Measurements from ENCODE around the gene PGBD5. TPM values are rescaled to one million over a fixed set of nuclear protein-coding genes. Genes with fewer than 3 reads are reported as not detected.

Gene PGBD5
- polyA plus RNA-seq, 12 donors = 6.5 to 35.3 (median 16.5) TPM; not detected in 1

DNA sequence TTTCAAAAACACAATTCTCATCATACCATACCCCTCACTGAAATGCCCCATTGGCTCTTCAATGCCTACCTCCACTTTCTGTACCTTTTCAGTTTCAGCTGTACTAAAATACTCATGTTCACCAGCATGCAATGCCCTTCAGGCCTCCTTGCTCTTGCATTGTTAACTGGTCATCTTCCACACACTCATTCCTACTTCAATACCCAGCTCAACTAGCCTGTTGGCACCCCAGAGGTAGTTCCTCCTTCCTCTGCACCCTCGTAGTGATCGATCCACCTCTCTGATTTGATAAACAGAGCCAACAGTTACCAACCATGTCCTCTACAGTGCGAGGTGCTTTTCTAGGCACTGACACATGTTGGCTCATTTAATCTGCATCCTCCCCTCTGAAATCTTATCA is 46.7 kb downstream of the PGBD5 start:
- no peak for DNase-seq

DNA sequence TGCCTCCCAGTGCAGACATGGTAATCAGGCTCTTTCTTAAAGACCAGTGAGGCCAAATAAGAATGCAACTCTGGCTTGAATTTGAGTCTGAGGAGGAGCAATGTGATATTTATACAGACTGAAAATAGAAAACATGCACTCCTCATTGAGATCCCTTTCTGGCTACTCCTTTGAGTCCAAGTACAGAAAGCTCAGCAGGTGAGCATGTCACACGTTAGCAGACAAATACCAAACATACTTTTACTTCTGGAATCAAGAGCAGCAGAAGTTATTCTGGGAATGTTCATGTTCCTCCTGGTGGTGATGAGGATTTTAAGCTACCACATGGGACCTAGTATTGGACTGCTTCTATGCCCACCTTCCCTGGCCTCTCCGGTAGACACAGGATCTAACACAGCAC is 48.3 kb downstream of the PGBD5 start:
- DNase-seq = no peak

DNA sequence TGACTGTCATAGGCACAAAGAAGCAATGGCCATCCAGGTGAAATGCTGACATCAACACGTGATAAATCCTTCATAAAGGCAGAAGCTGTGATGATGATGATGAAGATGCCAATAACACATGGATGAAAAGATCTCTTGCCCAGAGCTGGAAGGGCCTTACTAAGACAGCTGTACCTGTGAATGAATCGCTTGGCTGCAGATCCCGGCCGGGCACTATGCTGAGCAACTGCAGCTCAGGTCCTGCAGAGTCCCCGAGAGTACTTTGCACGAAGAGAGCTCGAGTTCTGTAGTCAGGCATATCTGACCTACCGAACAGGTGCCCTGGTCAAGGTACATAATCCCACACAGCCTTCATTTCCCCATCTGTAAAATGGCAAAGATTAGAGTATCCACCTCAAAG is 48.8 kb downstream of the PGBD5 start:
- no peak for DNase-seq

DNA sequence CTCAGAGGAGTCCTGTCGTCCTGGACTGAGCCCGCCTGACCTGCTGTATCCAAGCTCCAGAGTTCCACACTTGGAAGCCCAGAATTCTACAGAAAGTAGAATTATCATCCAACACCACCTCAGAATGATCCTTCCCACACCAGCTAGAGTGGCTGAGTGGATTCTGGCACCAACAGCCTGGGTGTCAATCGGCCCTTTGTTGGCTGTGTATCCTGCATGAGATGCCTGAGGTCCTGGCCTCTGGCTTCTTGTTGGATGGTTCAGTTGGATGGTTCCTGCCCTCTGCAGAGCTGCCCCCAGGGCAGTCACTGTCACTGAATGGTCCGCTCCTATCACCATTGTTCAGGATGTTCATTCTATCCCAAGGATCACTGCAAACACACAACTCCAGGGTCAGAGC is 49.8 kb downstream of the PGBD5 start:
- DNase-seq = no peak

DNA sequence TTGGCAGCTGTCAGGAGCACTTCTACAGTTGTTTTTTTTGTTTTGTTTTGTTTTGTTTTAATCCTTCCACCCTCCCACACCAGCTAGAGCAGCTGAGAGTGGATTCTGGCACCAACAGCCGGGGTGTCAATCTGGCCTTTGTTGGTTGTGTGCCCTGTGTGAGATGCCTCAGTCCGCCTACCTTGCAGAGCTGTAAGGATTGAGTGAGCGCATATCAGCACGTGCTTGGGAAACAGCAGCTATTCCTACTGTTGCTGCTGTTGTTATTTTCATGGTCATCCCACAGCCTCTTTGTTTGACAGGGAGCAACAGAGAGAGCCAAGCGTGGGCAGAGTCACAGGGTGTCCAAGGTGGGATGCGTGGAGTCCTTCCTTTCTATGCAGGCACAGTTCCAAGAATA is 50.4 kb downstream of the PGBD5 start:
- peak; percentile 26 for DNase-seq

DNA sequence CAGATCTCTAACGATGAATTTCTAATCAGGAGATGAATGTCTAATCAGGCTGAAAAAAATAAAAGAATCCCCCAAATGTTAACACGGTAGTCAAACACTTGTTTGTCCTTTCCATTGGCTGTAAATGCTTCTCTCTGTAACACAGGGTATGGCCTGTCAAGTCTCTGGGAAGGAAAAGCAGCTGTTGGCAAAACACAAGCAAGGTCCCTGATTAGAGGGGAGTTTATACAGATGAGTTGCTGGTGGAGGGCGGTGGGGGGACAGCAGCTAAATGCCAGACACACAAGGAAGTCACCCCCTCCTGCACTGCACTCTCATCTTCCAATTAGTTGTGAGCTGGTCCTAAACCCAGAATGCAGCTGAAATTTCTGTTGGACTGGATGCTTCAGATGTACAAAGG is 51.0 kb downstream of the PGBD5 start:
- no peak for DNase-seq

DNA sequence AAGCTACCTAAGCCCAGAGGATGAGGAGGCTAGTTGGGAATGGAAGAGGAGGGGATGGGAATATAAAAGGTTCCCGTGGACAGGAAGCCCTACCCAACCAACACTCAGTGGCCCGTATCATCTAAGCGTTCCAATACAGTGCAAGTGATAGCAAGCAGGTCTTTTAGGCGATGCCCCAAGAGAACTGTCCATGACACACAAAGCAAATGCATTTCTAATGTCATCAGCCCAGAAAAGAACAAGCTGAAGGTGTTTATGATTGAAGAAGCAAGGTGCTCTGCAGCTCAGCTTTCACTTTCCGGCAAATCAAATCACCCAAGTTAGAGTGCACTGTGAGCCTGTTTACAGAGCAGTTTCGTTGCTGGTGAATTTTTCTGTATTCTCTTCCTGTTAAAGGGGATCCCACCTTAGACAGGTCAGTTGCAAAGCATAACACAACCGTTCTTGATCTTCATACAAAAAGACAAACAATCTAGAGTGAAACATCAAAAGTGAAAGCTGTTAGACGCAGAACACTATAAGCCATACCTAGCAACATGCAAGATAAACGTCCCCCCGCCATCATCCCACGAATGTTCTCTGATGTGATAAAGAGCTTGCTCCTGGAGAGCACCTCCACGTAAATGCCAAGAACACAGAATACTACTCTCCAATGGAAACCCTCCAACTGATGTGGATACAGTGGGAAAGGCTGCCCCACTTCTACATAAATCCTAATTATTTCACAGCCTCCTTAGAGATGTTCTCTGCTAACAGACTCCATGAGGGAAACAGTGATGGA is 54.0 kb downstream of the PGBD5 start:
- no peak for DNase-seq

DNA sequence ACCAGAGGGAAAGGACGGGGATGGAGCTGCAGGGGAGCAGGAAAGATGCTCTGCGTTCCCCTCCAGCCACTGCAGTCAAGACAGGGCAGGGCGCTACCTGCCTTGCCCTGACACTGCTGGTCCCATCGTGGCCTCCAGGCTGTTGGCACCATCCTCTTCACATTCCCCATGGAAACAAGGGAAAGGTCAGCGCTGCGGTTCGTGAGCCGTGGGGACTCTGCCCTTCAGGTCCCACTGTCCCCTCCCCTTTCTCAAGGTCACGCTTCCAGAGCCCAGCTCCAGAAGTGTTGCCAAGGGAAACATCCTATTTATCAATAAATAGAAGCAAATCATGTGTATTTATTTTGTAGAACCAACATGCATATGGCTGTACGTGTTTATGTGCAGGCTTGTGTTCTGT is 56.0 kb downstream of the PGBD5 start:
- no peak for DNase-seq

DNA sequence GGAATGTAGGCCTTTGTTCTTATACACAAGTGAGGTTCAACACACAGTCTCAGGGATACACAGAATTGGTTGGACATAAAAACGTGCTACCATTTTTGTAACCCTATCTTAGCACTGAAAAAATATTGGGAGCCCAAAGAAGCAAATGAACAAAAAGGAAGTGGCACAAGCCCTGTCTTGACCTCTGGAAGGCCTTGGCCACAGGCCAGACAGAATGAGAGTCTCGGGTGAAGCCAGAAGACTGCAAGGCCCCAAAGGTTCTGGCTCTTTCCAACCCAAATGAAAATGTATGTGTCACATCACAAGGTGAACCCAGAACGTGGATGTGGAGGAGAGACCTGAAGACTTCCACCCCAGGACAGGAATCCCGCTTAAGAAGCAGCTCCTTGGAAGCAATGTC is 57.3 kb downstream of the PGBD5 start:
- DNase-seq = no peak

DNA sequence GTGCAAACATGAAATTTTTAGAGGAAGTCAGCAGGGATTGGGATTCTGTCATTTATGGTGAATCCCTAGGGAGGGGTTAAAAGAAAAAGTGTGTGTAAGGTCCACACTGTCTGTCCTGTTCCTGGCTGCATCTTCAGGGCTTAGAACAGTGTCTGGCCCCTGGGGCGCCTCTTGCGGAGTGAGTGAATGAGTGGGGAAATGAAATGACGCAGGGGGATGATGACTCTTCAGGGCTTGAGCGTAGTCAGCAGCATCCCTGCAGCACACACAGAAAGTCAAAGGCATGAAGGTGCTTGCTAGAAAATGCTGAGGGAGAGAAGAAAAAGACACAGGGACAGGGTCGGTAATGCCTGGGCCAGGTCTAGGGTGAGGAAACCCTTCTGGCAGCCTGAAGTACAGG is 57.8 kb downstream of the PGBD5 start:
- no peak for DNase-seq

DNA sequence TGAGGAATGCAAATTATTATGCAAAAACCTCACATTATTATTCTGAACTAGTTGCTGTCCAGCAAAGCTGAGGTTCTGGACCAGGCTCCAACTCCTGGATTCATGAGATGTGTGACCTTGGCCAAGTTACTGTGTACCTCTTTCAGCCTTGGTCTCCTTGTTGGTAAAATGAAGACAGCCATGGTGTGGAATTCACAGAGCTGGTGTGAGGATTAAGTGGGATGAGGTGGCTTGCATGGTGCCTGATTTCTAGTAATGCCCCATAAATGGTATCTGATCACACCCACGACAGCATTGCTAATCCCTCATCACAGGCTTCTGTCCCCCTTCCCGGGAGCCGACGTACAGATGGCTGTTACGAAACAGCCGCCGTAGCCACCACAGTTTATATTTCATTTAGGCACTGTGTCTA is 59.6 kb downstream of the PGBD5 start:
- DNase-seq = no peak

DNA sequence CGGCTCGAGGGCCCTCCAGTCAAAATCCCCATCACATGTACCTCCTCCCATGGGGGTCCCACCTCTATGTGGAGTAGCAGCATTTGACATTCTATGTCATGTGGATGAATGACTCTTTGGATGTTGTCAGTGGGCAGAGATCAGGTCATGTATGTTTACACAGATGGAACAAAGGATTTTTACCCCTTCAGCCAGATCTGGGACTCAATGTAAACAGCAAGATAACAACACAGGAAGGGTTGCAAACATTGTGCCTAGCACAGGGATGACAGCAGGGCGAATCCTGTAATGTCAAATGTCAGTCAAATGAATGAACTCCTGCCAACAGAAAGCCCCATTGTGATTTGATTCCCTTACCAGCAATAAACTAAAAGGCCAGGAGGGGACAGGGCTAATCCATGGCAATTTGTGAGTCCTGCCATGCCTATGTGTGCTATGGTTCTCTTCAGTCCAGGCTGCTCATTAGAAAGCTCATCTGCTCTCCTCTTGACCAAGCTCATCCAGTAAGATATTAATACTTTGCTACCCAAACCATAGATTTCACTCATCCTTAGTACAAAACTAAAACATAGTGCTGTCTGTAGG is 60.3 kb downstream of the PGBD5 start:
- DNase-seq = no peak

DNA sequence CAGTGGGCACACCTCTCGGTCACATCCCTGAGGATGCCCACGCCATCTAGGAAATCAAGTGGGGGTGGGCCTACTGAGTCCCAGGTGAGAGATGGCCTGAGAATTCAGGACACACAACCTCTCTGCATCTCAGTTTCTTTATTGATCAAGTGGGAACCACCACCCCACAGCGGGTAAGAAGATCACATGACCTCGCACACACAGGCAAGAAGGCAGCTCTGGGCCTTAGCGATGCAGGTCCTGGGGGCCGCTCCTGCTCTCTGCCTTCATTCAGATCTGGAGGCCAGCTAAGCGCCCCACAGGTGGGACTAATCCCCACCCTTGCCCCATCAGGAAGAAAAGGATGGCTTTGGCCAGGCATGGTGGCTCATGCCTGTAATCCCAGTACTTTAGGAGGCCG is 63.2 kb downstream of the PGBD5 start:
- DNase-seq = no peak

DNA sequence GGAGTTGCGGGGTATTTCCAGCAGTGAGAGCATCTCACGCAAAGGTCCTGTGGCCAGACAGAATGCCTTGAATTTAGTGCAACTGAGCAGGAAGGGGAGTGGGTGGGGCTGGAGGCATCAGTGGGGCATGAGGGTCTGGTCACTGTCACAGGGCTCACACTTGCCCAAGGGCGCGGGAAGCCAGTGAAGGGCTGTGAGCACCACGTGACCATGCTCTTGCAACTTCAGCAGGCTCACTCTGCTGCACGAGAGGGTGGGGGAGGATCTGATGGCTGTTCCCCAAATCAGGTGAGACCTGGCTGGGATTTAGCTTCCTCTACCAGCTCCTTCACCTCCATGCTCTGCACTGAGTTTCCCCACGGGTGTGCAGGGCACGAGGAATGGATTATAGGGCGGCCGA is 64.2 kb downstream of the PGBD5 start:
- DNase-seq = no peak

DNA sequence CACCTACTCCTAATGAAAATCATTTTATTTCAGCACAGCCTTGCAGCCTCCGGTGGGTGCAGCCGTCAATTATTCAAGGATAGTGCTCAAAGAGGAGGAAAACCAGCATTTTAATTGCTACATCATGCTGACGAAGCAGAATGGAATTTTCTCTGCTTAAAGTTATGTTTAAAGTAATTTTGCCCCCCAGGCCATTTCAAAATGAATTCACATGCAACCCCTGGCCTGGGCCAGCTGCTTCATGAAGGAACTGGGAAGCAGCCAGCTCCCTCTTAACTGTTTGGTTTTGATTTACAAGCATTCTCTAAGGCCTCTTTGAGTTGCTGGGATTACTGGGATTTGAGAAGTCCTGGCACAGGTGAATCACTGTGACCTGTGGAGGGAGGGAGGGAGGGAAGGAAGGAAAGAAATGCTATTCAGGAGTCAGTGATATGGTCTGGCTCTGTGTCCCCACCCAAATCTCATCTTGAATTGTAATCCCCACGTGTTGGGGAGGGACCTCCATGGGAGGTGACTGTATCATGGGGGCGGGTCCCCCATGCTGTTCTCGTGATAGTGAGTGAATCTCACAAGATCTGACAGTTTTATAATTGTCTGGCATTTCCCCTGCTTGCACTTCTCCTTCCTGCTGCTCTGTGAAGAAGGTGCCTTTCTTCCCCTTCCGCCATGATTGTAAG is 66.0 kb downstream of the PGBD5 start:
- DNase-seq = no peak

DNA sequence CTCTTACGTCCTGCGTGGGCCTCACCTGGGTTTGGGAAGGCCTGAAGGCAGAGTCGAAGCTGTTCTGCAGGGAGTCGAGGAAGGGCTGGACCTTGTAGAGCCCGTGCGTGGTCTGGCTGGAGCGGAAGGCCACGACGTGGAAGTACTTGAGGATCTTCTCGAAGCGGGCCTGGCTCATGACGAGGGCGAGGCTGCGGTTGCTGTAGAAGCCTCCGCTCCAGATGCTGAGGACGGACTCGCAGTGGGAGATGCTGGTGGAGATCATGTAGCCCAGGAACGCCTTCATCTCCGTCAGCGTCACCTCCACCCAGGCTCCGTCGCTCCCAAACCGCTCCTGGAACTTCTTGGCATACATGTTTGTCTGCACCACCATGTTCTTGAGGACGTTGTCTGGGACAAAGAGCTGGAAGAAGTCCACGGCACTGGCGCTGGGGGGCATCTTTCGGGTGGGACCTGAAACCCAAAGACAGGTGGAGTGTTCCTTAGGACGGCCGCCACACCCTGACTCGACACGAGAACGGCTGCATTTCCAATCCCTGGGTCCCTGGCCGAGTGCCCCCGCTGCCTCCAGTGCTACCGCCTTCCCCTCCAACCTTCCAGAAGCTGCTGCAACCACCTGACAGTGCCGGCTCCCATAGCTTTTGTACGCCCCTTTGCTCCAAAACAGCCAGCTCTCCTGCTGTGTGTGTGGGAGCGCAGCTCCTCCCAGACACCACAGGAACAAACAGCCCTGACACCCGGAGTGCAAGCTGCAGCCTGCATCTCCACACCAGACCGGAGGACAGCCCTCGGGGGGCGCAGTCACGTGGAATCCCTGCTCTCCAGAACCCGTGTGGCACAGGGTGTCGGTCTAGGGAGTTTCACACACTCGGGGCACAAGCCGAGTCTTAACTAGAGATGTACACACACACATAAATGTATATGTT is 69.0 kb downstream of the PGBD5 start:
- DNase-seq = no peak

DNA sequence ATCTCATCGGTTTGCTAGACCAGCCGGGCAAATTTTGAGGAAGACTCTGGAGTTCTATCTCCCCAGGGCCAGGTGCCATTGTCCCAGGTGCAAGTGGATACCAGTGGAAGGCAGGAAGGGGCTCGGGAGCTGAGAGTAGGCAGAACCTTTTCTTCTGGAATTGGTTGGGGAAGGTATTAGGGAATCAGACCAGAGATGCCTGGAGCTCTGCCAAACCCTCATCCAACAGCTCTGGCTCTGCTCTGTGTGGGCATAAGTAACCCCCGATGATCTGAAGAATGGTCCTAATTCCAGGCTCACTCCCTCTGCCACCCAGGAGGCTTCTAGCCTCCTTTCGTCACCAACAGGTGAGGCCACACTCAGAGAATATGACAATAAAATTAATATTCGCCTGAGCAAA is 69.9 kb downstream of the PGBD5 start:
- no peak for DNase-seq

DNA sequence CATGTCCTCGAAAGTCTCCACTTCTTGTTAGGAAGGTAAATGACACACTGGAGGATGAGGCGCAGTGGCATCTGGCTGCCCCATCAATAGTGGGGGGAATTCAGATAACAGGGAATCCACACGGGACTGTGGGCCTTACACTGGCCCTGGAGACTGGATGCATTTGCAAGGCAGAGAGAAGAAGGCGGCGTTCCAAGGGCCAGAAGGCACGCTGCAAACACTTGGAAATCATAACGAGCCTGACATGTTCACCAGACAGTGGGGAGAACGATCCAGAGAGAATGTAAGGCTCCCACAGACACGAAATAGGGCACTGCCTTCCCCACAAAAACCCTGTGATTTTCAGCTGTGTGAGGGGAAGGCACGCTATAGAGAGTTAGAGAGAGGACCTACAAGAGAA is 70.5 kb downstream of the PGBD5 start:
- no peak for DNase-seq

DNA sequence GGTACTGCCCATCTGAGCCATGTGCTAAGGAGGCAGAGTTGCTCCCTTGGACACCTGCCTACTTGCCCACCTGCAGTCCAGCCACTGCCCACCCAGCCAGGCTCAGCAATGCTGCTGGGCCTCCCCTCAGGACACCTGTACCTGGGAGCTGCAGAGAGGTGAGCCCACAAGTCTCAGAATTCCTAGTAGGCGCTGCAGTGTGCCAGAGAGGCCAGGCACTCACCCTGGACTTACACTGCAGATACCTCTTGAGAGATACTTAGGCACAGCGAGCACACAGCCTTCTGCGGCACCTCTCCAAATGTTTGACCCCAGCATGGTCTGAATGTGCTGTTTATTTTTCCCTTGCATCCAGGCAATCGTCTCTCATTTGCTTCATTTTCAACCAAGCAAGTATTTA is 71.0 kb downstream of the PGBD5 start:
- DNase-seq = no peak

DNA sequence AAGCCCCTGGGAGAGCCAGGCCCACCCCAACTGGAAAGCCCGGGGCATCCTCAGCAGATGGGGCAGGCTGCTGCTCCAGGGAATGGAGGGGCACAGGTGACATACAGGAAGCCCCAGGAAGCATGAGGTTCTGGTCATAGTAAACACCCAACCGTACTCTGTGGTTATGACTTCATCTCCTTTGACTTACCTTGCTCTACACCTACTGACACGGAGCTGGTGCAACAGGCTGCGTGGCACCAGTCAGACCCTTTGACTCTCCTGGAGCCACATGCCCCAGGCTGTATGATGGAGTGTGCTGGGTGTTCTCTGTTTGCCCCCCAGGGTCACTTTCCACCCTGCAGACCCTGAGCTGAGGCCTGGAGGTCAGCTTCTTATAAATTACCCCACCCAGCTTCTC is 72.1 kb downstream of the PGBD5 start:
- no peak for DNase-seq

DNA sequence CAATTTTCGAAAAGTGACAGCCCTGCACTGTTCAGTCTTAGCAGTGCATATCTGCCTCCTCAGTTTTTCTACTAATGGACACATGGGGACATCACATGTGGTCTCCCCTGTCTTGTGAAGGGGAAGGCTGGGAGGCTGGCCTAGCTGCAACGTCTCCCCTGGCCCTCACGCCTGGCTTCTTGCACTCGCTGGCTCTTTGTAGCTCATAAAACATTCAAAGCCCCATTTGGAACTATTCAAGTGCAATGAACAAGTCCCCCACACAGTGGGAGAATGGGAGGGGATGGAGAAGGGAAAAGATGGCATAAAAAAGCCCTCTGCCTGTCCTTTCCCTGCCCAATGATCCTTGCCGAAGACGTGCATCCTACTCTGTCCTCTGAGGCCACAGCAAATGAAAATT is 73.6 kb downstream of the PGBD5 start:
- DNase-seq = no peak

DNA sequence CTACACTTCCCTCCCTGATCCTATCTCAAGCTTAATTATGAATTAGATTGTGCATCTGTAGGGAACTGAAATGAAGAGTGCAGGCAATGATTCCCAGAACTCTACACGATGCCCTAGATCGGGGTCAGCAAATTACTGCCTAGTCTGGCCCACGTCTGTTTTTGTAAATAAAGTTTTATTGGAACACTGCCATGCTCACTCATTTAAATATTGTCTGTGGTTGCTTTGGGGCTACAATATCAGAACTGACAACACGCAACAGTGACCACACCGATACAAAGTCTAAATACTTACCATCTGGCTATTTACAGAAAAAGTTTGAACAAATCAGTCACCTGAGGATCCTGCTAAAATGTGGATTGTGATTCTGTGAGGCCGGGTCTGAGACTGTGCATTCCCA is 74.1 kb downstream of the PGBD5 start:
- no peak for DNase-seq

Measured in muscle of arm (tissue), 12 donors.